OCI-LY7 (cell line): ENCODE data around the gene TSPAN5. TPM values are rescaled to one million over a fixed set of nuclear protein-coding genes. Genes with fewer than 3 reads are reported as not detected.

ENCODE experiments used
- BruUV-seq: library from RNA; stranded (reverse); fragments of 400-500 nt; replicated peaks from 2 replicates; lab custom pipeline; 2021; lab: Mats Ljungman, UMichigan
- CTCF ChIA-PET: fragments of 300-600 bp; sonication (Branson Sonifier 250); formaldehyde crosslinking; loops from one replicate; lab custom pipeline; 2022; ENCODE audit warnings: antibody characterized with exemption; ENCODE audit not compliant: unreplicated experiment; lab: Charles Lee
- POLR2A ChIA-PET: fragments of 300-600 bp; sonication (Branson Sonifier 250); formaldehyde crosslinking; loops from one replicate; lab custom pipeline; 2022; ENCODE audit warnings: antibody characterized with exemption; lab: Charles Lee
- DNase-seq: peaks from one replicate; pipeline ENCODE4 v3.0.0-alpha.2; 2015; ENCODE audit warnings: low spot score
- H2AFZ ChIP-seq: fragments of 200-600 bp; sonication (generic), shearing (Covaris generic); 2 replicates; pipeline ENCODE4 v1.6.1; 2014; ENCODE audit warnings: mild to moderate bottlenecking, antibody characterized with exemption, low read length, moderate library complexity
- H3K27ac ChIP-seq: fragments of 200-600 bp; sonication (generic); 2 replicates; pipeline ENCODE4 v1.5.1; 2014; ENCODE audit warnings: mixed run types, low read depth, mild to moderate bottlenecking, moderate library complexity, low read length, inconsistent platforms; ENCODE audit not compliant: poor library complexity, severe bottlenecking
- H3K36me3 ChIP-seq: fragments of 200-600 bp; sonication (generic); 2 replicates; pipeline ENCODE4 v1.6.1; 2014; ENCODE audit warnings: mild to moderate bottlenecking, antibody characterized with exemption, low read length, moderate library complexity, mixed read lengths; ENCODE audit not compliant: insufficient read depth
- H3K4me1 ChIP-seq: fragments of 200-600 bp; sonication (generic); 2 replicates; pipeline ENCODE4 v1.5.1; 2014; ENCODE audit warnings: mild to moderate bottlenecking, low read length; ENCODE audit not compliant: insufficient read depth, poor library complexity, severe bottlenecking
- H3K4me2 ChIP-seq: fragments of 200-600 bp; sonication (generic); 2 replicates; pipeline ENCODE4 v1.6.1; 2014; ENCODE audit warnings: mild to moderate bottlenecking, low read length
- H3K4me3 ChIP-seq: fragments of 200-600 bp; sonication (generic); 2 replicates; pipeline ENCODE4 v1.5.1; 2014; ENCODE audit warnings: mild to moderate bottlenecking, low read depth, low read length; ENCODE audit not compliant: poor library complexity, severe bottlenecking
- H3K79me2 ChIP-seq: fragments of 200-600 bp; sonication (generic); 2 replicates; pipeline ENCODE4 v1.6.1; 2016; ENCODE audit warnings: low read depth, mild to moderate bottlenecking, low read length, moderate library complexity, mixed read lengths; ENCODE audit not compliant: insufficient read depth
- H3K9me2 ChIP-seq: fragments of 200-600 bp; sonication (generic); 2 replicates; pipeline ENCODE4 v1.6.1; 2016; ENCODE audit warnings: mild to moderate bottlenecking, low read length, mixed read lengths; ENCODE audit not compliant: insufficient read depth
- H3K9me3 ChIP-seq: fragments of 200-600 bp; sonication (generic); 2 replicates; pipeline ENCODE4 v1.6.1; 2014; ENCODE audit warnings: mild to moderate bottlenecking, mixed run types, low read length, mixed read lengths
- H4K20me1 ChIP-seq: fragments of 200-600 bp; sonication (generic); 2 replicates; pipeline ENCODE4 v1.6.1; 2014; ENCODE audit warnings: mild to moderate bottlenecking, antibody characterized with exemption, low read length, moderate library complexity, mixed read lengths; ENCODE audit not compliant: insufficient read depth
- CTCF ChIP-seq: fragments of 200-600 bp; sonication (generic); conservative IDR thresholded peaks from 2 replicates; pipeline ENCODE4 v1.5.1; 2014; ENCODE audit warnings: mild to moderate bottlenecking, antibody characterized with exemption, low read length, moderate library complexity, mixed read lengths
- EZH2phosphoT487 ChIP-seq: fragments of 200-600 bp; sonication (generic); IDR thresholded peaks from 2 replicates; pipeline ENCODE4 v1.6.1; 2018; ENCODE audit warnings: low read depth, borderline replicate concordance, mild to moderate bottlenecking, mixed run types, antibody characterized with exemption, low read length, moderate library complexity, mixed read lengths
- intact Hi-C: fragments of 100-400 bp; cut with micrococcal nuclease; formaldehyde crosslinking; loops from one replicate; pipeline ENCODE4 v1.10.0; 2022; ENCODE audit not compliant: unreplicated experiment
- total RNA-seq, 2 experiments: library from RNA; depleted of rRNA in 1 of 2; stranded (reverse); fragments of >200 nt in 1 of 2; shearing (Covaris generic) in 1 of 2; gene quantifications; 2 replicates each; pipeline ENCODE4 v1.2.3, GENCODE V29; 2014 to 2022

Gene TSPAN5
- total RNA-seq, 2 experiments from 2014 or later = not detected

DNA sequence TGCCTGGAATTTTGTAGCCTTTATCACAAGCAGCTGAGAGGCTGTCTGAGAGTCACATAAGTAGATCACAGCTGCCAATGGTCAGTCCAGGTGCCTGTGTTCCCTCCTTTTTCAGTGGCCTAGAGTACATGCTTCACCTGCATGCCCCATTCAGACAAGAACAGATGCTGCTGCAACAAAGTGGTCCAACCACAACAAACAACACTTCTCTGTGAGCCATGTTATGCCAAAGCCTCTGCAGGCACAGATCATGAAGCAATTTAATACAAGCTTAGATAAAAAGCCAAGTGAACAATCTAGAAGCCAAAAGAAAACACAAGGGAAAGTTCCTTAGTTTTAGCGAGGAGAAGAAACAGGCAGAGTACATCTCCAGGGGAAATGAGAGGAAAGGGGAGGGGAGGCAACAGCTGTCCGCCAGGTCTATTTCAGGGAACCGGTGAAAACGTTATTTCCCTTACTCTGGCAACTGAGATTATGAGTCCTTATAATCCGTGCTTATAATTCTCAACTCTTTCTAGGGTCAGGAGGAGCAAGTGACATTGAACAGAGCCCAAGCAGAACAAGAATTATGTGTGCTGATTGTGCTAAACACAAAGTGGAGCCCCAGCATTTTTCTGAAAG lies 92.6 kb downstream of the TSPAN5 start:
- no peak overlapping the region for H2AFZ ChIP-seq
- ChIA-PET CTCF (no interaction called here), POLR2A (interaction anchor here (0.7 kb wide), 1 partner anchor 57 kb away, joined by 3 read pairs; no protein-coding TSS in a partner anchor)
- H3K4me2 ChIP-seq = no peak overlapping the region
- TF ChIP-seq EZH2phosphoT487 (no peak), CTCF (no peak)
- H3K27ac ChIP-seq = no peak overlapping the region
- H3K9me3 ChIP-seq = no peaks in the 10 kb centered on the region
- H4K20me1 ChIP-seq = no peaks in the 10 kb centered on the region
- DNase-seq = no peak
- intact Hi-C loops = no loop called here
- H3K36me3 ChIP-seq = no peaks in the 10 kb centered on the region
- no TSS peak for BruUV-seq
- H3K79me2 ChIP-seq = no peaks in the 10 kb centered on the region
- H3K9me2 ChIP-seq = no peaks in the 10 kb centered on the region
- no peaks in the 10 kb centered on the region for H3K4me1 ChIP-seq
- no peak overlapping the region for H3K4me3 ChIP-seq

DNA sequence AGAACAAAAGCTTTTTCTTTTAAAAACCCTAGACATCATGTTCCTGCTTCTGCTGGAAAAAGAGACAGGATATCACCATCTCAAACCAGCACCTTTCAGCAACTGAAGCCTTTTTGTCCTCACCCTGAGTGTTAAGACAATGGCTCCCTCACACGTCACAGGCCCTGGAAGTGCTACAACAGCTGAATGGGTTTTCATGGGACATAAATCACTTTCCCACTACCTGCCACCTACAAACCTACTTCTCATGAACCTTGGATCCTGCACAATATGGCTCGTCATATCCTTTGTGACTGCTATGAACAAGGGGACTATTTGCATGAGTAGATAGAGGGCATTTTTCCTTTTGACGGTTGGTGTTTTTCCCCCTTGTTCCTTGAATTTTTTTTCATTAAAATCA lies 93.6 kb downstream of the TSPAN5 start:
- intact Hi-C loops = no loop called here
- no peak for TF ChIP-seq CTCF
- no peak for TF ChIP-seq EZH2phosphoT487
- no peaks in the 10 kb centered on the region for H3K9me3 ChIP-seq
- H2AFZ ChIP-seq = no peak overlapping the region
- POLR2A ChIA-PET = interaction anchor here (0.9 kb wide), 1 partner anchor 875 kb away, joined by 3 read pairs; no protein-coding TSS in a partner anchor
- no peaks in the 10 kb centered on the region for H4K20me1 ChIP-seq
- H3K9me2 ChIP-seq = no peaks in the 10 kb centered on the region
- H3K4me2 ChIP-seq = no peak overlapping the region
- CTCF ChIA-PET = no interaction called here
- H3K4me3 ChIP-seq = no peak overlapping the region
- DNase-seq = no peak
- H3K36me3 ChIP-seq = no peaks in the 10 kb centered on the region
- no peak overlapping the region for H3K27ac ChIP-seq
- no peaks in the 10 kb centered on the region for H3K4me1 ChIP-seq
- BruUV-seq = no TSS peak
- no peaks in the 10 kb centered on the region for H3K79me2 ChIP-seq

GRCh38 chr4:98560321-98560720 lies 98.1 kb downstream of the TSPAN5 start:
- Histone ChIP-seq H3K4me2 (no peak overlapping the region), H3K9me3 (no peaks in the 10 kb centered on the region), H3K4me3 (no peak overlapping the region), H3K9me2 (no peaks in the 10 kb centered on the region), H4K20me1 (no peaks in the 10 kb centered on the region), H3K27ac (no peak overlapping the region), H3K4me1 (no peaks in the 10 kb centered on the region), H3K36me3 (no peaks in the 10 kb centered on the region), H3K79me2 (no peaks in the 10 kb centered on the region), H2AFZ (no peak overlapping the region)
- intact Hi-C loops = no loop called here
- CTCF ChIA-PET = no interaction called here
- no peak for TF ChIP-seq EZH2phosphoT487
- no peak for TF ChIP-seq CTCF
- no TSS peak for BruUV-seq
- POLR2A ChIA-PET = no interaction called here
- no peak for DNase-seq
